Uterus (tissue), 2 donors: ENCODE results near the gene ACSM6.

ENCODE experiments used
- CTCF ChIP-seq, 4 experiments: fragments of 200-600 bp in 2 of 4; fragments of 450-650 bp in 2 of 4; sonication (generic) in 2 of 4; IDR thresholded peaks; one replicate each; pipeline ENCODE4 v1.5.1; 2016 to 2019; ENCODE audit warnings: antibody characterized with exemption in 4 of 4, mild to moderate bottlenecking in 2 of 4, moderate library complexity in 1 of 4
- POLR2A ChIP-seq, 2 donors: fragments of 450-650 bp; IDR thresholded peaks; one replicate each; pipeline ENCODE4 v1.6.1; 2016; ENCODE audit warnings: antibody characterized with exemption in 2 of 2, mild to moderate bottlenecking in 1 of 2, moderate library complexity in 1 of 2

- TF ChIP-seq CTCF (IDR thresholded peaks at IDR 0.05) (no peak), POLR2A (IDR thresholded peaks at IDR 0.05) (no peak)
Observed at GRCh38 chr10:95247881-95248583, 54.0 kb downstream of the ACSM6 start.
